Fibroblast of skin of back (primary cell): ENCODE data around the gene MICAL3.
"Not testable (repeated sequence)": the region's sequence is repeated elsewhere in the genome, so short reads cannot be mapped to it uniquely, and the experiment has no call there.

Experiments
- DNase-seq: peaks from one replicate; pipeline ENCODE4 v3.0.0-alpha.2; 2013

Gene MICAL3

GRCh38 chr22:17881366-17881765 is 143.0 kb downstream of the MICAL3 start:
- no peak for DNase-seq

GRCh38 chr22:17880468-17880867 is 143.9 kb downstream of the MICAL3 start:
- no peak for DNase-seq

- no peak for DNase-seq
Observed at GRCh38 chr22:17880020-17880419, 144.3 kb downstream of the MICAL3 start.

GRCh38 chr22:17878941-17879340 is 145.4 kb downstream of the MICAL3 start:
- DNase-seq, result peak; percentile 49

- DNase-seq, result no peak
Observed at GRCh38 chr22:17878186-17878694, 146.1 kb downstream of the MICAL3 start.

GRCh38 chr22:17876878-17877855 is 147.2 kb downstream of the MICAL3 start:
- not testable (repeated sequence) for DNase-seq

GRCh38 chr22:17876306-17876831 is 148.0 kb downstream of the MICAL3 start:
- no peak for DNase-seq

GRCh38 chr22:17875631-17876030 is 148.7 kb downstream of the MICAL3 start:
- no peak for DNase-seq

- no peak for DNase-seq
Observed at GRCh38 chr22:17875156-17875555, 149.2 kb downstream of the MICAL3 start.

GRCh38 chr22:17874231-17874905 is 150.0 kb downstream of the MICAL3 start:
- DNase-seq, result no peak

GRCh38 chr22:17873804-17874203 is 150.6 kb downstream of the MICAL3 start:
- no peak for DNase-seq

- DNase-seq, result no peak
Observed at GRCh38 chr22:17873116-17873515, 151.2 kb downstream of the MICAL3 start.

- DNase-seq, result no peak
Observed at GRCh38 chr22:17872471-17872870, 151.9 kb downstream of the MICAL3 start.

GRCh38 chr22:17871726-17872458 is 152.5 kb downstream of the MICAL3 start:
- DNase-seq, result no peak

- DNase-seq, result no peak
Observed at GRCh38 chr22:17870407-17870806, 154.0 kb downstream of the MICAL3 start.

- DNase-seq, result no peak
Observed at GRCh38 chr22:17869285-17870096, 154.9 kb downstream of the MICAL3 start.

GRCh38 chr22:17868771-17869170 is 155.6 kb downstream of the MICAL3 start:
- DNase-seq, result no peak

GRCh38 chr22:17867160-17867785 is 157.1 kb downstream of the MICAL3 start:
- no peak for DNase-seq

- DNase-seq, result no peak
Observed at GRCh38 chr22:17866621-17867020, 157.7 kb downstream of the MICAL3 start.

- DNase-seq, result no peak
Observed at GRCh38 chr22:17866127-17866526, 158.2 kb downstream of the MICAL3 start.
